Measurements from ENCODE around the gene ZPBP2.

GRCh38 chr17:39913989-39914388 is 46.0 kb downstream of the ZPBP2 start:
- TF ChIP-seq, protein P1, sequence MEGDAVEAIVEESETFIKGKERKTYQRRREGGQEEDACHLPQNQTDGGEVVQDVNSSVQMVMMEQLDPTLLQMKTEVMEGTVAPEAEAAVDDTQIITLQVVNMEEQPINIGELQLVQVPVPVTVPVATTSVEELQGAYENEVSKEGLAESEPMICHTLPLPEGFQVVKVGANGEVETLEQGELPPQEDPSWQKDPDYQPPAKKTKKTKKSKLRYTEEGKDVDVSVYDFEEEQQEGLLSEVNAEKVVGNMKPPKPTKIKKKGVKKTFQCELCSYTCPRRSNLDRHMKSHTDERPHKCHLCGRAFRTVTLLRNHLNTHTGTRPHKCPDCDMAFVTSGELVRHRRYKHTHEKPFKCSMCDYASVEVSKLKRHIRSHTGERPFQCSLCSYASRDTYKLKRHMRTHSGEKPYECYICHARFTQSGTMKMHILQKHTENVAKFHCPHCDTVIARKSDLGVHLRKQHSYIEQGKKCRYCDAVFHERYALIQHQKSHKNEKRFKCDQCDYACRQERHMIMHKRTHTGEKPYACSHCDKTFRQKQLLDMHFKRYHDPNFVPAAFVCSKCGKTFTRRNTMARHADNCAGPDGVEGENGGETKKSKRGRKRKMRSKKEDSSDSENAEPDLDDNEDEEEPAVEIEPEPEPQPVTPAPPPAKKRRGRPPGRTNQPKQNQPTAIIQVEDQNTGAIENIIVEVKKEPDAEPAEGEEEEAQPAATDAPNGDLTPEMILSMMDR (conservative IDR thresholded peaks at IDR 0.05 in 1 of 2, IDR thresholded peaks at IDR 0.05 in 1 of 2; ENCODE audit: extremely low read depth in 1 of 2, insufficient read depth in 1 of 2, low read depth in 1 of 2, low read length in 2 of 2), result no peak
- TF ChIP-seq EZH2 (IDR thresholded peaks at IDR 0.05; ENCODE audit: borderline replicate concordance, low read length), result no peak
